NCI-H345 (cell line): ENCODE measurements around the gene LSMEM2.
"Not testable (repeated sequence)": the region's sequence is repeated elsewhere in the genome, so short reads cannot be mapped to it uniquely, and the experiment has no call there.

Experiments
- DNase-seq: peaks from one replicate; lab custom pipeline; 2025; lab: John Stamatoyannopoulos, UW

Gene LSMEM2

GRCh38 chr3:50278123-50278879, 586 bp upstream of the LSMEM2 start:
- DNase-seq, result no peak

GRCh38 chr3:50279255-50280016, 549 bp downstream of the LSMEM2 start:
- no peak for DNase-seq

- DNase-seq, result not testable (repeated sequence)
Observed at GRCh38 chr3:50284121-50284520, 5.2 kb downstream of the LSMEM2 start.

- no peak for DNase-seq
Observed at GRCh38 chr3:50286322-50287227, 7.7 kb downstream of the LSMEM2 start.

GRCh38 chr3:50287262-50287661, 8.4 kb downstream of the LSMEM2 start:
- DNase-seq, result no peak

- no peak for DNase-seq
Observed at GRCh38 chr3:50288387-50289007, 9.6 kb downstream of the LSMEM2 start.

GRCh38 chr3:50289130-50289529, 10.2 kb downstream of the LSMEM2 start:
- DNase-seq, result no peak

GRCh38 chr3:50290161-50290641, 11.3 kb downstream of the LSMEM2 start:
- DNase-seq, result no peak

GRCh38 chr3:50292159-50293078, 13.5 kb downstream of the LSMEM2 start, which contains the start of gene IFRD2:
IFRD2 (minus strand) TSS chr3:50292429; CDS start chr3:50292274, 155 bp downstream.
- DNase-seq, result peak; percentile 94

GRCh38 chr3:50293079-50293801, 14.4 kb downstream of the LSMEM2 start:
- no peak for DNase-seq

GRCh38 chr3:50294089-50294488, 15.2 kb downstream of the LSMEM2 start:
- DNase-seq, result no peak

GRCh38 chr3:50294492-50295403, 15.9 kb downstream of the LSMEM2 start:
- DNase-seq, result no peak

GRCh38 chr3:50295553-50296431, 16.9 kb downstream of the LSMEM2 start:
- DNase-seq, result no peak

GRCh38 chr3:50296721-50297383, 18.0 kb downstream of the LSMEM2 start:
- DNase-seq, result no peak

- no peak for DNase-seq
Observed at GRCh38 chr3:50297384-50297775, 18.5 kb downstream of the LSMEM2 start.

- DNase-seq, result no peak
Observed at GRCh38 chr3:50297896-50298725, 19.2 kb downstream of the LSMEM2 start.
